NCI-H524 (cell line): ENCODE data around the gene SIRPB1.
"Not testable (repeated sequence)": the region's sequence is repeated elsewhere in the genome, so short reads cannot be mapped to it uniquely, and the experiment has no call there.

Source experiments
- DNase-seq, 2 experiments: peaks; one replicate each; lab custom pipeline; 2025; lab: John Stamatoyannopoulos, UW

The SIRPB1 gene

GRCh38 chr20:1619861-1620444 lies at the start of gene SIRPB1:
Gene SIRPB1 (minus strand): TSS chr20:1620009. CDS start chr20:1619944, 65 bp downstream.
- DNase-seq, result no peak

DNA sequence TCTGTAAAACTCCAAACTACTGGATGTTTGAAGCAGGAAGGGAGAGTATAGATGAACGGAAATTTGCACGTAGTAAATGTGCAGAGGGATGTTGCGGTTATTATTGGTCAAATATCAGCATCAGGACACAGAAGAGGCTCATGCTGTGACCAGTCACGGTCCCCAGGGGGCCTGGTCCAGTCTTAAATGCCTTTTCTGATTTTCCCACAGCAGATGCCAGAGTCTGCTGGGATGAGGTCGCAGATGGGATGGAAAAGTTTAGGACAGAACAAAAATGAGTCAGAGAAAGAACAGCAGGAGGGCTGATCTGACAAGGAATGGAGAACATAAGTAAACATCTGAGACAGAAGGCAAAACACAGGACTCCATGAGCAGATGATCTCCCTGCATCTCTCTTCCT lies 49.5 kb upstream of the SIRPB1 start:
- DNase-seq, result no peak

GRCh38 chr20:1667502-1668085 lies 47.8 kb upstream of the SIRPB1 start:
- no peak for DNase-seq

- DNase-seq, result no peak
Measured at GRCh38 chr20:1666802-1667201, 47.0 kb upstream of the SIRPB1 start.

GRCh38 chr20:1665345-1665744 lies 45.5 kb upstream of the SIRPB1 start:
- no peak for DNase-seq

DNA sequence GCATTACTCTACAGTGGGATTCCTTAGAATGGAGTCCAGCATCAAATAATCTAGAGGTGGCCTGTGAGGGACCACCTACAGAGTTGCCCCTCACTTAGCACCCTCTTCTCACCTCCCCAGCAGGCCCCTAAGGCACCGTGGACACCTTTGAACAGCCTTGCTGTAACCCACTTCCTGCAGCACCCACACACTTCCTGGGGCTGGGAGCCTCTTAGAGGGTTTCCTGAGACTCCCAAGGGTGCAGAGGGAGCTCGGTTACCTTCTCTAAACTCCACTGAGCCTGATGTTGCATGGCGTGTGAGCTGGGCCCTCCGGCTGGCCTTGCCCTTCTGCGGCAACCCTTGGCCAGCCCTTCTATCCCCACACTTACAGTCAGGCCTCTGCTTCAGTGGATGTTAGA lies 45.1 kb upstream of the SIRPB1 start:
- no peak for DNase-seq

- DNase-seq, result no peak
Measured at GRCh38 chr20:1663917-1664316, 44.1 kb upstream of the SIRPB1 start.

- no peak for DNase-seq
Measured at GRCh38 chr20:1661542-1662299, 41.9 kb upstream of the SIRPB1 start.

DNA sequence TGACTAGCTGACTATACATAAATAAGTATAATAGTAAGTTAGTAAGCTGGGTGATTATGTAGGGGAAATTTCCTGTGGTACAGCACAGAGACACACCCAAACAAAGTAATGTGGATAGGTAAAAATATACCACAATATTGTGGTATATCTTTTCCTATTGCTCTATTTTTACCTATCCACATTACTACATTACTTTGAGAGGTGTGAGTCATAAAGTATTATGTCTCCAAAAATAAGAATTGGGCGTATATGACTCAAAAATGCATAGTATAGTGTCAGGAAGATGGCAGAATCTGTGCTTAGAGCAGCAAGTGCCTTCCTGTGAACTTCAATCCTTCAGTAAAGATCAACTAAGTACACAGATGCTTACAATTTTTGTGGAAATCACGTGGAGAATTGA lies 40.4 kb upstream of the SIRPB1 start:
- no peak for DNase-seq

DNA sequence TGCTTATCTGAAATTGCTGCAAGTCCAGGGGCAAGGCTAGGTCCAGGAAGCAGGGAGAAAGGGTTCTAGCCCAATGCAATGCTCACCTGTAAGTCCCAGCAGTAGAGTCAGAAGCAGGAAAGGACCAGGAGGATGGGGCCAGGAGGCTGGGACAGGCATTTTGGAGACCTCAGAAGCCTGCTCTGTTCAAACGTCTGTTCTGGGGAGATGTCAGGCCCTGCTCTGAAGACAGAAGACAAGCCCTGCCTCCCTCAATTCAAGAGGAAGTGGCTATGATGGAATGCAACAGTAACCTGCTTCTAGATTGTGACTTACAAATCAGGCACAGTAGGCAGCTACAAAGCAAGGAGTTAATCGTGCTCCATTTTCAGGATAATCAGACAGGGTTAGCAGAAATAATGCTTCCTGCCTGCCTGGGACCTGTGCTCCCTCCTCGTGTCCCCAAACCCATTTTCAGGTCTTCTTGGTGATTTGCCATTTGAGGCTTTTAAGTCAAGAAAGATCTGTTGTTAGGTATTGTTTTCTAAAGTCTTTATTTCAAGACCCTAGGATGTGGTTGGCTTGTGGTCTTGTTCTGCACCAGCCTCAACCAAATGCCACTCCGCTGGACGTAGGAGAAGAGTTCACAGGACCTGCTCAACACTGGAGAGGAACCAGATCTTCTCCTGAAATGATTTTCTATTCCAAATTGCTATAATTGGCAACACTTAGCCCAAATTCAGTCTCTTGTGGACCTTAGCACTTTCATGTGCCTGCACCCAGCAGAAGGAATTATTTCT lies 37.9 kb upstream of the SIRPB1 start, which contains the start of gene SIRPG:
TSS of gene SIRPG (minus strand) at position 224 of the 779 bp plus-strand sequence. CDS start at position 159, 65 bp downstream.
- DNase-seq, result no peak

DNA sequence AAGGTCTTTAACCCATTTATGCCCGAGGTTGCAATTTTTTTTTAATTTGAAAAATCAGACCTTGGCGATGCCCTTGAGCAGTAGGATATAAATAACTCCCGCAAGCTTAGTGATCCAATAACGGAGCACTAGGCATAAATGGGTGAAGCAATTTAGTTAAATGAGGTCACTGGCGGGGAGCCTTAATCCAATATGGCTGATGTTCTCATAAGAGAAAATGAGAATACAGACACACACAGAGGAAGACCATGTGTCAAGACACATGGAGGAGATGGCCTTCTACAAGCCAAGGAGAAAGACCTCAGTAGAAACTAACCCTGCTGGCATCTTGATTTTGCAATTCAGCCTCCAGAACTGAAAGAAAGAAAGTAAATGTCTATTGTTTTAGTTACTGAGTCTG lies 37.0 kb upstream of the SIRPB1 start:
- no peak for DNase-seq

GRCh38 chr20:1654996-1655395 lies 35.2 kb upstream of the SIRPB1 start:
- DNase-seq, result no peak

- no peak for DNase-seq
Measured at GRCh38 chr20:1652960-1653359, 33.2 kb upstream of the SIRPB1 start.

DNA sequence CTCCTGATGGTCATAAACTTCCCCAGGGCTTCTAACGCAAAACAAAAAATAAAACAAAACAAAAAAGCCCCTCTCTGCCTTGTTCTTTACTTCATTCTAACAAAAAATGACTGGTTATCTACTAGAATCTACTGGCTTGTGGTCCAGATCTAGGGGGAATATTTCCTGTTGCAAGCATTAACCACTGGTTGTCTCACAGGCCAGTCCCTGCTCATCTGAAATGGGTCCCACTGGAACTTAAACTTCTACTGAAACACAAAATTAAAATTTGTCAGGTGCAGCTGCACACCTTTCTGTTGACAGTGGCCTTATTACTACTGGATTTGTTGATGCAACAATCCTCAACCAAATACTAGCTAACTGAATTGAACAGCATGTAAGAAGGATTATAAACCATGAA lies 32.3 kb upstream of the SIRPB1 start:
- DNase-seq, result no peak

DNA sequence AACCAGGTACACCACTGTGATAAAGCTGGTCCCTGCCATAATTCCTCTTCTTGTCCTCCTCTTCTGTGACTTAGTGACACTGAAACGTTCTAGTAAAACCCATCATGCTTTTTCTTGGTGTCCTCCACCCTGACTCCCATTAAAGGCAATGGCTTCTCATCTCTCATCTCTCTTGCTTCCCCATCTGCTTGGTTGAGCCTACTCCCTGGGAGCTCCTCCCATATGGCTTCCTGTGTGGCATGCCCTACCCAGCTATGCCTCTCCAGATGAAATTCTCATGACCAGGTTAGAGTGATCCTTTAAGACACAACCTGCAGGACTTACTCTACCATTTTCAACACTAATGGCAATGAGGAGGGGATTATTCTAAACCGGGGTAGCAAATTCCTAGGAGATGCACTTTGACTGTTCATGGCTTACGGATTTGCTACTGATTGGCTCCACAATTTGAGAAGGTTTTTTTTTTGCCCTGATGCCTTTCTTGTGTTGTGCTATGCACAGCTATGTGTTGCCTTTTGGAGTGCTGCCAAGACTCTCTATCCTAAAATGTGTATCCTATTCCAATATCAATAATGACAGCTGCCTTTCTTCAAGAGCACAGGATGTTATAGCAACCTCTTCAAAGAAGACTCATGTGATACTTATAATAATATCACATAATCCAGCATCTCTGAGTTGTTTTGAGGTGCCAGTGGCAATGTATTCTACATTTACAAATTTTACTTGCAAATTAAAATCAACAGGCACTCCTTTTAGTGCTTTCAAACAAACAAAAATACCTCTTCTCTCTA lies 31.7 kb upstream of the SIRPB1 start:
- peak in 1 of 2 experiments; percentile 24 for DNase-seq

DNA sequence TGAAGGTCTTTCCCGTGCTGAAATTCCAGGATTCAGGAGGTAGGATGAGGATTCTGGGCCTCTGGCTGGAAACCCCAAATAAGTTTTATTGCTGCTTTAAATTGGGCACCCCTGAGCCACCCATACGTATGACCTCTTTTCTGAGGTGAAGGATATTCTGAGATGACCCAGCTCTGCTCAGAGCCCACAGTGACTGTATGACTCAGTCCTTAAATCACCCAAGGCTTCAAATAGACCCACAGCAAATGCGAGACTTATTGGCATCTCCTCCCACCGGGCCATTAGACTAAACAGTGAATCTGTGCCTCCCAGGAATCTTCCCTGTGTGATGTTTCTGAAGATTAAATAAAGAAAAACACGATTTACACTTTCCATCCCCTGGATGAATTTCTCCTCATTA lies 28.3 kb upstream of the SIRPB1 start:
- DNase-seq, result no peak

- DNase-seq, result no peak
Measured at GRCh38 chr20:1646975-1647431, 27.2 kb upstream of the SIRPB1 start.

DNA sequence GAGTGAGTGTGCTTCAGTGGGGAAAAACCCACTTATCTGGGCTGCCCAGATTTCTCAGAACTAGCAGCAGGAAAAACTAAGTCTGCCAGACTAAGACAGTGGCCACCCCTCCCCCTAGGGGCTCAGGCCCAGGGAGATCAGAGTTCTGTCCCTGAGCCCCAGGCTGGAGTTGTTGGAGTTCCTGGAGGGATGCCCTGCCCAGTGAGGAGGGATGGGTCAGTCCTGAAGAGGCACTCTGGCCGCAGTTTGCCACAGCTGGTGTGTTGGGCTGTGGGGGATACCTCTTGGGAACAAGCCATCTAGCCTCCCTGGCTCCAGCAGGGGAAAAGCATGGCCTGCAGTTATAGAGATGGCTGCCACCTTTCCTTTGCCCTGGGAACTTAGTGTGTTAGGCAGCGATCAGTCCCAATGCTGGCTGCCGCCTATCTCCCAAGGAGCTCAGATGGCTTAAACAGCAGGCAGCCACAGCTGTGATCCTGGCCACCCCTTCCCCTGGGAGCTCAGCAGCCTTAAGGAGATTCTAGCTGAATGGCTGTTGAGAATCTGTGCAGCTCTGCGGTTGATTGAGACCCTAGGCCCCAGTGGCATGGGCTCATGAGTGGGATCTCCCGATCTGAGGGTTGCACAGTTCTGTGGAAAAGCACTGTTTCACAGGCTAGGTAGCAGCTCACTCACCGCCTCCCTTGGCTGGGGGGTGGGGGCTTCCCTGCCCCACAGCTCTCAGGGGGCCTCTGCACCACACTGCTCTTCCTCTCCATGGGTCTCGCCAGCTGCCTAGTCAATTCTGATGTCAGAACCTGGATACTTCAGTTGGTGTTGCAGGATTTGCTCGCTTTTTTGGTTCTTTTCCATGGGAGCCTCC lies 24.5 kb upstream of the SIRPB1 start:
- DNase-seq, result peak in 1 of 2 experiments; percentile 22

DNA sequence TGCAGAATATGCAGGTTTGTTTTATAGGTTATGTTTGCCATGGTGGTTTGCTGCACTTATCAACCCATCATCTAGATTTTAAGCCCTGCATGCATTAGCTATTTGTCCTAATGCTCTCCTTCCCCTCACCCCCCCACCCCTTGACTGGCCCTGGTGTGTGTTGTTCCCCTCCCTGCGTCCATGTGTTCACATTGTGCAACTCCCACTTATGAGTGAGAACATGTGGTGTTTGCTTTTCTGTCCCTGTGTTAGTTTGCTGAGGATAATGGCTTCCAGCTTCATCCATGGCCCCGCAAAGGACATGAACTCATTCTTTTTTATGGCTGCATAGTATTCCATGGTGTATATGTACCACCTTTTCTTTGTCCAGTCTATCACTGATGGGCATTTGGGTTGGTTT lies 18.8 kb upstream of the SIRPB1 start:
- DNase-seq, result not testable (repeated sequence)

GRCh38 chr20:1637755-1638154 lies 17.9 kb upstream of the SIRPB1 start:
- no peak for DNase-seq

- DNase-seq, result no peak
Measured at GRCh38 chr20:1637226-1637625, 17.4 kb upstream of the SIRPB1 start.
